DND-41 (cell line): ENCODE results near the gene CEP350.
A peak's percentile ranks its signal among the peaks of the same experiment; 100 is the strongest.

Experiments
- ATAC-seq: fragments of 200-7000 bp; cut with Tn5 transposase; 3 replicates; pipeline ENCODE4 v1.9.1; 2021; ENCODE audit warnings: low read depth; ENCODE audit not compliant: insufficient read depth
- DNase-seq: peaks from one replicate; pipeline ENCODE4 v3.0.0-alpha.2; 2020
- H2AFZ ChIP-seq: 2 replicates; pipeline ENCODE4 v1.6.0; 2012; ENCODE audit warnings: low read depth, low read length
- H3K27ac ChIP-seq: 2 replicates; pipeline ENCODE4 v1.5.1; 2012; ENCODE audit warnings: low read length, inconsistent platforms
- H3K27me3 ChIP-seq: fragments of 200-600 bp; sonication (generic); 2 replicates; pipeline ENCODE4 v1.6.0; 2012; ENCODE audit warnings: low read length, mild to moderate bottlenecking, inconsistent platforms; ENCODE audit not compliant: insufficient read depth, poor library complexity
- H3K36me3 ChIP-seq: 2 replicates; pipeline ENCODE4 v1.5.1; 2012; ENCODE audit warnings: low read length, inconsistent platforms; ENCODE audit not compliant: insufficient read depth
- H3K4me1 ChIP-seq: 2 replicates; pipeline ENCODE4 v1.5.1; 2012; ENCODE audit warnings: mild to moderate bottlenecking, low read length; ENCODE audit not compliant: insufficient read depth
- H3K4me2 ChIP-seq: 2 replicates; pipeline ENCODE4 v1.6.0; 2012; ENCODE audit warnings: mild to moderate bottlenecking, moderate library complexity, low read length, inconsistent platforms; ENCODE audit not compliant: insufficient read depth
- H3K4me3 ChIP-seq, 2 experiments: fragments of 200-600 bp in 1 of 2; shearing (Covaris generic) in 1 of 2; 2 replicates each; pipeline ENCODE4 v1.5.1; 2012 to 2016; ENCODE audit warnings: inconsistent platforms in 2 of 2, low read length in 2 of 2, mild to moderate bottlenecking in 2 of 2, low read depth in 1 of 2, moderate library complexity in 1 of 2
- H3K79me2 ChIP-seq: 2 replicates; pipeline ENCODE4 v1.6.0; 2012; ENCODE audit warnings: low read length, inconsistent platforms; ENCODE audit not compliant: insufficient read depth
- H3K9ac ChIP-seq: 2 replicates; pipeline ENCODE4 v1.6.0; 2012; ENCODE audit warnings: low read depth, mild to moderate bottlenecking, inconsistent platforms, low read length, moderate library complexity
- H3K9me3 ChIP-seq: 2 replicates; pipeline ENCODE4 v1.5.1; 2012; ENCODE audit warnings: low read length, moderate library complexity, mild to moderate bottlenecking, inconsistent platforms; ENCODE audit not compliant: insufficient read depth, severe bottlenecking
- H4K20me1 ChIP-seq: 2 replicates; pipeline ENCODE4 v1.6.0; 2012; ENCODE audit warnings: low read length; ENCODE audit not compliant: insufficient read depth
- CTCF ChIP-seq: IDR thresholded peaks from 2 replicates; pipeline ENCODE4 v1.5.1; 2012; ENCODE audit warnings: borderline replicate concordance, low read length, moderate library complexity, mild to moderate bottlenecking; ENCODE audit not compliant: poor library complexity, severe bottlenecking; ENCODE audit errors: extremely low read depth
- EZH2 ChIP-seq: IDR thresholded peaks from 3 replicates; pipeline ENCODE4 v1.6.1; 2012; ENCODE audit warnings: borderline replicate concordance, low read depth, mild to moderate bottlenecking, moderate library complexity, low read length, inconsistent platforms; ENCODE audit not compliant: severe bottlenecking

Gene CEP350

DNA sequence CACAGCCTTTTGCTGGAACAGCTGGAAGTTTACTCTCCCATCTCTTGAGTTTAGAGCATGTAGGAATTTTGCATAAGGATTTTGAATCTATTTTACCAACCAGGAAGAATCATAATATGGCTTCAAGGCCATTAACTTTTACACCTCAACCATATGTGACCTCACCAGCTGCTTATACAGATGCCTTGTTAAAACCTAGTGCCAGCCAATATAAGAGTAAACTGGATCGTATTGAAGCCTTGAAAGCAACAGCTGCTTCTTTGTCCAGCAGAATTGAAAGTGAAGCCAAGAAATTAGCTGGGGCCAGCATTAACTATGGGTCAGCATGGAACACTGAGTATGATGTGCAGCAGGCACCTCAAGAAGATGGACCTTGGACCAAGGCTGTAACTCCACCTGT lies 65.4 kb downstream of the CEP350 start:
- Histone ChIP-seq H3K9me3 (no peaks in the 10 kb centered on the region), H3K4me2 (no peak overlapping the region), H3K27me3 (no peaks in the 10 kb centered on the region), H3K9ac (no peak overlapping the region), H3K27ac (no peak overlapping the region), H3K4me1 (no peaks in the 10 kb centered on the region), H2AFZ (no peak overlapping the region), H3K36me3 (peaks cover 84% of the 10 kb centered on the region), H4K20me1 (no peaks in the 10 kb centered on the region), H3K4me3 (no peak overlapping the region), H3K79me2 (no peaks in the 10 kb centered on the region)
- ATAC-seq (no peak), DNase-seq (no peak)
- TF ChIP-seq CTCF (no peak), EZH2 (no peak)

DNA sequence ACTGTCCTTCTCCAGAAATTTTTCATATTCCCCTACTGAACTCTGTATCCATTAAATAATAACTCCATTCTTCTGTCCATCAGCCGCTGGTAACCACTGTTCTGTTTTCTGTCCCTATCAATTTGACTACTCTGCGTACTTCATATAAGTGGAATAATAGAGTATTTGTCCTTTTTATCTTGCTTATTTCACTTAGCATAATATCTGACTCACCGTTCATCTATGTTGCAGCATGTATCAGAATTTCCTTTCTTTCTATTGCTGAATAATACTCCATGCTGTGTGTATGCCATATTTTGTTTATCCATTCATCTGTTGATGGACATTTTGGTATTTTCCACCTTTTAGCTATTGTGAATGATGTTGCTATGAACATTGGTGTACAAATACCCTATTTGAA lies 71.9 kb downstream of the CEP350 start:
- peaks cover 58% of the 10 kb centered on the region for H3K36me3 ChIP-seq
- no peak overlapping the region for H2AFZ ChIP-seq
- ATAC-seq, result no peak

GRCh38 chr1:180027949-180028445 lies 73.4 kb downstream of the CEP350 start:
- Histone ChIP-seq H3K9me3 (no peaks in the 10 kb centered on the region), H3K4me1 (no peaks in the 10 kb centered on the region), H3K4me3 (no peak overlapping the region), H3K36me3 (peaks cover 52% of the 10 kb centered on the region), H3K27ac (no peak overlapping the region), H3K79me2 (no peaks in the 10 kb centered on the region), H3K9ac (no peak overlapping the region), H4K20me1 (no peaks in the 10 kb centered on the region), H3K4me2 (no peak overlapping the region), H3K27me3 (no peaks in the 10 kb centered on the region), H2AFZ (no peak overlapping the region)
- ATAC-seq (no peak), DNase-seq (no peak)
- no peak for TF ChIP-seq CTCF
- TF ChIP-seq EZH2, result no peak

More for the DNA sequence above, 71.9 kb downstream of the CEP350 start:
- no peak overlapping the region for H3K4me3 ChIP-seq
- no peak for DNase-seq
- H4K20me1 ChIP-seq, result no peaks in the 10 kb centered on the region
- H3K9ac ChIP-seq, result no peak overlapping the region
- H3K4me2 ChIP-seq, result no peak overlapping the region
- no peak for TF ChIP-seq EZH2
- no peak for TF ChIP-seq CTCF
- H3K79me2 ChIP-seq, result no peaks in the 10 kb centered on the region
- no peak overlapping the region for H3K27ac ChIP-seq
- no peaks in the 10 kb centered on the region for H3K9me3 ChIP-seq
- no peaks in the 10 kb centered on the region for H3K27me3 ChIP-seq
- H3K4me1 ChIP-seq, result no peaks in the 10 kb centered on the region

DNA sequence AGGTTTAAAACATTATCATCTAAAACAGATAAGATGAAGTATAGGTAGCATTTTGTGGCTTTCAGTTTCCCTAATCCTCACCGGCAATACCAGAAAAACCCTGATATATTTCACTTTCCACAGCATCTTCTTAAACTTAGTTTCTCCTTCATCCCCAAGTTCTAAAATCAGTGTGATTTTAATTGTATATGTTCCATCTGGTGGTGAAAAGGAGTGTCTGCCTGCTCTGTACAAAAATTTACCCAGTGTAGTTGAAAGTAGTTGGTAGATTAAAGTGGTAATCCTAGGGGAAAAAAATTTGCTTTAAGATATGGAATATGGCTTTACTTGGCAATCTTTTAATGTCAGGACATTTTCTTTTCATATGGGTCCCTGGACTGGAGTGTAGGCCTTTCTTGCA lies 74.3 kb downstream of the CEP350 start:
- Histone ChIP-seq H4K20me1 (no peaks in the 10 kb centered on the region), H3K9me3 (no peaks in the 10 kb centered on the region), H3K4me2 (no peak overlapping the region), H3K36me3 (peaks cover 52% of the 10 kb centered on the region), H2AFZ (no peak overlapping the region), H3K27me3 (no peaks in the 10 kb centered on the region), H3K4me1 (no peaks in the 10 kb centered on the region), H3K4me3 (no peak overlapping the region), H3K27ac (no peak overlapping the region), H3K9ac (no peak overlapping the region), H3K79me2 (no peaks in the 10 kb centered on the region)
- ATAC-seq (no peak), DNase-seq (no peak)
- no peak for TF ChIP-seq EZH2
- TF ChIP-seq CTCF, result peak; percentile 38
